ENCODE results near the gene CTXN1.
"Not testable (repeated sequence)": the region's sequence is repeated elsewhere in the genome, so short reads cannot be mapped to it uniquely, and the experiment has no call there.

CTXN1 gene

DNA sequence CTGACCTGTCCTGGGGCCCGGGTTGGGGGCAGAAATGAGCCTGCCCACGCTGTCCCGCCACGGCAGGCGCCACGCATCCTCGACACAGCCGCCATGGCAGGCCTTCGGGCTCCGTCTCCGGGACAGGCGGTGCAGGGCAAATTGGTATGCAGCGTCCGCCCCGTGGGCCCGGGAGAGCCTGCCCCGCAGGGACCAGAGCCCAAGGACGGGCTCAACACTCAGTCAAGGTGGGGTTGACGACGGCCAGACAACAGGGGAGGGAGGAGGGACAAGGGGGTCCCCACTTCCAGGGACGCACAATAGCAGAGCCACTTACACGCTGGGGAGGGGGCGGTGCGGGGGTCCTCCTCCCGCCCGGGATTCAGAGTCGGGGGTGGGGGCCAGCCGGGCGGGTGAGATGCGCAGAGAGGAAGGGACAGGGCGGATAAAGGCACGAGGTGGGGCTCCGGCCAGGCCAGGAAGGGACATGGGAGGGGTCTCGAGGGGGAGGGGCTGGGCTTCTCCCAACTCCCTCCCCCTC lies 1.2 kb downstream of the CTXN1 start:
- no peak for DNase-seq

DNA sequence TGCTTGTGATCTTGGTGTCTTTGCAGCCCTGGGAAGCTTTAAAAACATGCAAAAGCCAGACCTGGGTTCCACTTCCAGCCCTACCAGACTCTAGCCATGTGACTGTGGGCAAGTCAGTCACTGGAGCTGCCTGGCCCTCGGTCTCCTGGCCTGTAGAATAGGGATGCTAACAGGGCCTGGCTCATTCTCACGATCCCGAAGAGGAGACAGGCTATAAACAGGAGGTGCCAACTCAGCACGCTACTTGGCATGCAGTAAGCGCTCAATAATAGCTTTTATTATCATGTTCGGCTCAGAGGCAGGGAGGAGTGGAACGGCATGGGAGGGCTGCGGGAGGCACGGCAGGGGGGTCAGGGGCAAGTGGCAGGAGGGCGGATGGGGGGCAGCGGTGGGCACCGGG lies 1.7 kb downstream of the CTXN1 start:
- no peak for DNase-seq

DNA sequence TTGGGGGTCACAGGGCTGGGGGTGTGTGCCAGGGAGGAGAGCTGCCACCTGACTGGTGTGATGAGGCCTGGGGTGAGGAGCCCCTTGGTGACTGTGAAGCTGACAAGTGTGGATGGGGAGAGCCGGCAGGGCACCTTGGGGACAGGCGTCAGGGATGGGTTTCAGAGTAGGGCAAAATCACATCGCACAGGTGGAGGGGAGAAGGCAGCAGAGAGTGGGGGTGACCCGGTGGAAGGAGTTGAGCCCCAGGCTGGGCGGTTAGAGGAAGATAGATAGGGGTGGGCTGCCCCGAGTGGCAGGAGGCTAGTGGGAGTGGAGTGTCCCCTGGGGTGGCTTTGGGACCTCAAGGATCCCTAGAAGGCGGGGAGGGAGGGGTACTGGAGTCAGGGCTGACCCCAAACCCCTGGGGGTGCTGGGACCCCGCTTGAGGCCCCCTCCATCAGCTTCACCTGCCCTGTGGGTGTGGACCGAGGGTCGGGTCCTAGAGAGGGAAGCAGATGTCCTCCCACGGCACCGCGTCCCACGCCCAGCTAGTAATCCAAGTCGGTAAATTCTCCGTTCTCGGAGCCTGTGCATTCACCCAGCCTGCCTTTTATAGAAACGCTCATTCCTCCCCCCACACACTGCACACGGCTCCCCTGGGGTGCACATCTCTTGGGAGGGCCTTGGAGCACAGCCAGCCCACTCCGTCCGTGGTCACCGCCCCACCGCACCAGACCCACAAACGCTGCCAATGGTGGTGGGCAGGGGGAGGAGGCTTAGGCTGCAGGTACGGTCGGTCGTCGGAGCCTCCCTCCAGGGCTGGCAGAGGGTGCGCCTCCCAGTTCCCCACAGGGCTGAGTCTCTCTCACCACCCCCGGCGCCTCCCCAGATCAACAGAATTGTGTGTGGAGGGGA lies 2.4 kb downstream of the CTXN1 start:
- no peak for DNase-seq

DNA sequence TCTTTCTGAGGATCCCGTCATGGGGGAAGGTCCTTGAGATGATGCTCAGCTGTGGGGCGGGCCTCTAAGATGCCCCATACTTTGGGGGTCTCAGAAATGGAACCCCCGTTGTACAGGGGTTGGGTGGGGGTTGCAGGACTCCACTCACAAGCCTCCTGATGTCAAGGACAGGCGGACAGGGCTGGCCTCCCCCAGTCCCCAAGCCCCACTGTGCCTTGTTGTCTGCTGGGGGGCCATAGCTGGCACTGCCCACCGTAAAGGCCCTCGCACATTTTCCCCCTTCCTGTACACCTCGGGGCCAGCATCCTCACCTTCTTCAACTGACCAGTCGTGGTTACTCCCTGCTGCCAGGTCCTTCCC lies 3.1 kb downstream of the CTXN1 start:
- DNase-seq, result no peak

DNA sequence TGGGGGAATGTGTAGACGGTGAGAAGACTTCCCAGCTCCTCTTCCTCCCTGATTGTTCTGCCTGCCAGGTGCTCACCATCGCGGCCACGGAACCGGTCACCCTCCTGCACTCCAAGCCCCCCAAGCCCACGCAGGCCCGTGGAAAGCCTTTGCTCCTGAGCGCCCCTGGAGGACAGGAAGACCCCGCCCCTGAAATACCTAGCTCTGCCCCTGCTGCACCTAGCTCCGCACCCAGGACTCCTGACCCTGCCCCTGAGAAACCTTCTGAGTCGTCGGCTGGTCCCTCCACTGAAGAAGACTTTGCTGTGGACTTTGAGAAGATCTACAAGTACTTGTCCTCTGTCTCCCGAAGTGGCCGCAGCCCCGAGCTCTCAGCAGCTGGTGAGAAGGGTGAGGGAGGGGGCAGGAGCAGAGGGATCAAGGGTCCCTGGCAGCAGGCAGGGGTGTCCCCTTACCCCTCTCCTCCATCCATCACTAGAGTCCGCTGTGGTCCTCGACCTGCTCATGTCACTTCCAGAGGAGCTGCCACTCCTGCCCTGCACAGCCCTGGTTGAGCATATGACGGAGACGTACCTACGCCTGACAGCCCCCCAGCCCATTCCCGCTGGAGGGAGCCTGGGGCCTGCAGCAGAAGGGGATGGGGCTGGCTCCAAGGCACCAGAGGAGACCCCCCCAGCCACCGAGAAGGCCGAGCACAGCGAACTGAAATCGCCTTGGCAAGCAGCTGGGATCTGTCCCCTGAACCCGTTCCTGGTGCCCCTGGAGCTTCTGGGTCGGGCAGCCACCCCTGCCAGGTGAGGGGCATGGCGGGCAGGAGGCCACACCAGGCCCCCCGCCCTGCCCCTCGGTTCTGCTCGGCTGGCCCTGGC lies 3.7 kb downstream of the CTXN1 start:
- DNase-seq, result no peak

DNA sequence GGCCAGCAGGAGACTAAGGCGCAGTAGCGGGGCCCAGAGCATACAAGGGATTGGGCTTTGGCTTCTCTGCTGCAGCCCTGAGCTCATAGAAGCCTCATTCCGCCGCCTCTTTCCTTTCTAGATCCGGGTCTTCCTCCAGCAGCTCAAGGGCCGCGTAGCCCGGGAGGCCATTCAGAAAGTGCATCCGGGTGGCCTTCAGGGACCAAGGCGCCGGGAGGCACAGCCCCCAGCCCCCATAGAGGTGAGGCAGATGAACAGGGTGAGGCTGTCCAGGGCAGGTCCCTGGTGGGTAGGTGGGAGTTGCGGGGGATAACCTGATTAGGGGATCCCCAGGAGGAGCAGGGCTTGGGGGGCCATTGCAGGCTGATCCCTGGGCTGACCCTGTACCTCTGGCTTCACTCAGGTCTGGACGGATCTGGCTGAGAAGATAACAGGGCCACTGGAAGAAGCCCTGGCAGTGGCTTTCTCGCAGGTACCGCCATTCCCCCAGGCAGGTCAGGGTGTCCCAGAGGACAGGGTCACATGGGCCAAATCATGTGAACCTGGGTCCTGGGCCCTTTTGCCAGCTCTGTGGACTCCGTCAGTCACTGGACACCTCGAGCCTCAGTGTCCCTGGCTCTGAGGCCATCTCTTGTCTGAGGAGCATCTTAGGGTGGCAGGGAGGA lies 4.5 kb downstream of the CTXN1 start:
- no peak for DNase-seq

DNA sequence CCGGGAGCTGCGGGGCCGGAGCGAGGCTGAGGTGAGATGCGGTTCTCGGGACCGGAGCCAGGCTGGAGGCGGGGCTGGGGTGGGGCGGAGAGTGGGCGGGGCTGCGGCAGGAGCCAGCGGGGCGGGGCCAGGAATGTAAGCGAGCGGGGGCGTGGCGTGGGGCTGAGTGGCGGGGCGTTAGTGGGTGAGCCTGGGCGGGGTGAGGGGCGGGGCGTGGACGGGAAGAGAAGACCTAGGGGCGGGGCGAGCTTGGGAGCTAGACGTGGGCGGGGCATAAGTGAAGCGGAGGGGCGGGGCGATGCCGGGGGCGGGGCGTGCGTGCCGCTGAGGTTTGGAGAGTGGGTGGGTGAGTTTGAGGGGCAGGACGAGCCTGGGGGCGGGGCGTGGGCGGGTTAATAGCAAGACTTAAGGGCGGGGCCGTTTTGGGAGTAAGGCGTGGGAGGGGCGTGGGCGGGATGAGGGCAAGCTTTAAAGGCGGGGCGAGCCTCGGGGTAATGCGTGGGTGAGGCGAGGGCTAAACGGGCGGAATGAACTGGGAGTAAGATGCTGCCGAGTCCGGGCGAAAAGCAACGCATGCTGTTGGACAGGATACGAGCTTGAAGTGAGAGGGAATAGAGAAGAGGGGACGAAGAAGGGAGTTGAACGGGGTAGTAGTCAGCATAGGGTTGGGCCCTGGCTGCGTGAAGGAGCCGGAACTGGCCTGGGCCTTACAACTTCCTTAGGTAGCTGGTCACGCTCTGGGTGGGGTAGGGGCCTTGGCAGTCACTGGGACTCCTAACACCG lies 5.2 kb downstream of the CTXN1 start:
- DNase-seq, result peak; percentile 91

DNA sequence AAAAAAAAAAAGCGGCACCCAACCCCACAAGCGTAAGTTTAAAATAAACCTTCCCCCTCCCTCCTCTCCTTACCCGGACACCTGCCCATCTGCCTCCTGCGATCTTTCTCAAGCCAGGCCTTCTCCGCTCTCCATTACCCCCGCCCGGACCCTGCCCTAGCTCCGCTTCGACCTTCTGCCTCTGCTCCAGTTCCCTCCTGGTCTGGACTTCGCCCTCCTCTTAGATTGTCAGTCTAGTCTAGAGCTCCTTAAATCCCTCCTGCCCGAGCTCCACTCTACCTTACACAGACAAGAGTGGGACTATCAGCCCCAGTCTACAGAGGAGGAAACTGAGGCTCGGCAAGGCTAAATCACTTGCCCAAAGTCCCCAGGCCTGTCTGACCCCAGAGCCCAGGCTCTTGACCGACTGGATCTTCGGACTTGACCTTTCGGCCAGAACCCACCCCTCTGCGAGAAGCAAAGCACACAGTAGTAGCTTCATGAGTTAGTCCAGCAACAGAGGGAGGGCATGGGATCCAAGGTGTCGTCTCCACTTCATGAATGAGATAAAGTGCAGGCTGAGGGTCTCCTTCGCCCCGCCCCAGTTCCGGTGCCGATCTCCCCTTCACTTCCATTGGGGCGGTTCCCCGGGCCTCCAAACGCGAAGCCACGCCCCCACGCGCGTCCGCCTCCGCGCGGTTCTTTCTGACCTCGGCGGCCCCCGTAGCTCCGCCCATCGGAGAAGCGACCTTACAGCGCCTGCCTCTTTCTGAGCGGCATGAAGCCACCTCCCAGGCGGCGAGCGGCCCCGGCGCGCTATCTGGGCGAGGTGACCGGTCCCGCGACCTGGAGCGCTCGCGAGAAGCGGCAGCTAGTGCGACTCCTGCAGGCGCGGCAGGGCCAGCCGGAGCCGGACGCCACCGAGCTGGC lies 6.1 kb downstream of the CTXN1 start, which contains the start of gene SNAPC2:
SNAPC2 (plus strand) TSS at position 729 of the 909 bp plus-strand sequence; CDS start at position 758, 29 bp downstream.
- DNase-seq, result peak; percentile 89

DNA sequence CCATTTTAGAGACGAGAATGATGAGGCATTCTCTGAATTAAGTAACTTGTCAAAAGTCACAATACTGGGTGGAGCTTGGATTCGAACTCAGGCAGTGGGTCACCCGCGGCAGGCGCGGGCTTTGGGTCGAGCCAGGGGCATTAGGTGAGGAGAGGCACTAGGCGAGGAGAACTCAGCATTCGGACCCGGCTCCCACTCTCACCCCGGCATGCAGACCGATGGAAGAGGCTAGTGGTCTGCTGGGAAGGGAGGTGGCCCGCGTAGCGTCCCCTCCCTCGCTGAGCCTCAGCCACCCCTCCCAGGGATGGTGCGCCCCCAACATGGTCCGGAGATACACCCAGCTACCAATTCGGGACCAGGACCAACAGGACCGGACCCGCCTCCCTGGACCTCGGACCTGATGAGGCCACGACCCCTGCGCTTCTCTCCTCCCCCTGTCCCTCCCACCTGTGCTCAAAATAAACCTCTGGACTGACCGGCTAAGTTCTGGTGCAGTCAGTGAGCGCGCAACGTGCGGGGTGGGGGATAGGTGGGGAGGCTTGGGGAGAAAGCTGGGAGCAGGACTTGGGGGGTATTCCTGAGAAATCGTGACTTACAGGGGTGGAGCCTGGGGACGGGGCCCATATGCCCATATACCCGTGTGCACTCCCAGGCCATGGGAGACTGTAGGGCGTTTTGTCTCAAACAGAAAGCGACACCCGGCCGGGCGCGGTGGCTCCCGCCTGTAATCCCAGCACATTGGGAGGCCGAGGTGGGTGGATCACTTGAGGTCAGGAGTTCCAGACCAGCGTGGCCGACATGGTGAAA lies 7.1 kb downstream of the CTXN1 start:
- no peak for DNase-seq

DNA sequence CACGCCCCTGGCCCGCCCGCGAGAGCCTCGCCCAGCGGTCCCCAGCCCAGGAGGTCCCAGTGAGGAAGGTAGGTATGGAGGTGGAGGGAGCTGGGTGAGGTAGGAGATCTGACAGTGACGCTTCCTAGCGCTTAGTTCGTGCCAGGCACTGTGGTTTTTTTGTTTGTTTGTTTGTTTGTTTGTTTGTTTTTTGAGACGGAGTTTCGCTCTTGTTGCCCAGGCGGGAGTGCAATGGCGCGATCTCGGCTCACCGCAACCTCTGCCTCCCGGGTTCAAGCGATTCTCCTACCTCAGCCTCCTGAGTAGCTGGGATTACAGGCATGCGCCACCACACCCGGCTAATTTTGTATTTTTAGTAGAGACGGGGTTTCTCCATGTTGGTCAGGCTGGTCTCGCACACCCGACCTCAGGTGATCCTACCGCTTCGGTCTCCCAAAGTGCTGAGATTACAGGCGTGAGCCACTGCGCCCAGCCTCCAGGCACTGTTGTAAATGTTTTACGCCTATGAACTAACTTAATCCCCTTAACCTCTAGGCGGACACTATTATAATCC lies 7.8 kb downstream of the CTXN1 start:
- DNase-seq, result not testable (repeated sequence)

DNA sequence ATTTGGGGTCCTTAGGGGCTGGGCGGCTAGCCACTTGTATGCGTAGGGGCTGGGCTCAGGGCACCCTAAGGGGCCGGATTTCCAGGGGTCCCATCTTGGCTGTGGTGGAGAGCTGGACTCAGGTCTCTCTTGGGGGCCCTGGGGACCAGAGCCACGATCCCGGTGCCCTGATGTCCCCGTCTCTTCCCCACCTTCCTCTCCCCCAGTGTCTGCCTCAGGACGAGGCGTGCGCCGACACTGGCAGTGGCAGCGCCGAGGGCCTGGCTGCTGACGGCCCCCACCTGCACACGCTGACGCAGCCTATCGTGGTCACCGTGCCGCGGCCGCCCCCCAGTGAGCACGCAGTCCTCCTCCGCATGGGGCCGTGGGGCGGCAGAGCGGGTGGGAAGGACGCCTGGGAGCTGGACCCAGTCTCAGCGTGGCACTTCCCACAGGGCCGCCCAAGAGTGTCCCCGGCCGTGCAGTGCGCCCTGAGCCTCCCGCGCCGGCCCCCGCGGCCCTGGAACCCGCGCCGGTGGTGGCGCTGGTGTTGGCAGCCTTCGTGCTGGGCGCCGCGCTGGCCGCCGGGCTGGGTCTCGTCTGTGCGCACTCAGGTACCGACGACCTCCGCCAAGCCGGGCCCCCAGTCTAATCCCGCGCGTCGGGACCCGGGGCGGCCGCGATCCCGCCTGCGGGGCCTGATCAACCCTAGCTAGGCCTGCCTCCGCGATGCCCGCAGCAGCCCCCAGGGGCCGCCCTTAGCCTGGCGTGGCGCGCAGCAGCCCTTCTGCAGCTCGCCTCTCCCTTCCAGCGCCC lies 8.5 kb downstream of the CTXN1 start:
- no peak for DNase-seq

DNA sequence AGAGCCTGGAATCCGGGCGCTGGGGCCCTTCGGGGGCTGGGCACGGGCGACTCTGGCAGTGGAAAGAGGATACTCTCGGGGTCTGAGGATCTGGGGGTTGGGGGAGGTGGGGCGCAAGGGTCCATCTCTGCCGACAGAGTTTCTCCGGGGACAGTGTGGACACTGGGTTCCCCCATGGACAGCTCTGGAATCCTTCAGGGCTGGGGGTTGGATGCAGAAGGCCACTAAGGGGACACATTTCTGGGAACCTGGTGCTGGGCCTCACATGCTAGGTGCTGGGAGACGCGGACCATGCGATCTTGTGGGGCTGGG lies 9.0 kb downstream of the CTXN1 start:
- DNase-seq, result no peak

DNA sequence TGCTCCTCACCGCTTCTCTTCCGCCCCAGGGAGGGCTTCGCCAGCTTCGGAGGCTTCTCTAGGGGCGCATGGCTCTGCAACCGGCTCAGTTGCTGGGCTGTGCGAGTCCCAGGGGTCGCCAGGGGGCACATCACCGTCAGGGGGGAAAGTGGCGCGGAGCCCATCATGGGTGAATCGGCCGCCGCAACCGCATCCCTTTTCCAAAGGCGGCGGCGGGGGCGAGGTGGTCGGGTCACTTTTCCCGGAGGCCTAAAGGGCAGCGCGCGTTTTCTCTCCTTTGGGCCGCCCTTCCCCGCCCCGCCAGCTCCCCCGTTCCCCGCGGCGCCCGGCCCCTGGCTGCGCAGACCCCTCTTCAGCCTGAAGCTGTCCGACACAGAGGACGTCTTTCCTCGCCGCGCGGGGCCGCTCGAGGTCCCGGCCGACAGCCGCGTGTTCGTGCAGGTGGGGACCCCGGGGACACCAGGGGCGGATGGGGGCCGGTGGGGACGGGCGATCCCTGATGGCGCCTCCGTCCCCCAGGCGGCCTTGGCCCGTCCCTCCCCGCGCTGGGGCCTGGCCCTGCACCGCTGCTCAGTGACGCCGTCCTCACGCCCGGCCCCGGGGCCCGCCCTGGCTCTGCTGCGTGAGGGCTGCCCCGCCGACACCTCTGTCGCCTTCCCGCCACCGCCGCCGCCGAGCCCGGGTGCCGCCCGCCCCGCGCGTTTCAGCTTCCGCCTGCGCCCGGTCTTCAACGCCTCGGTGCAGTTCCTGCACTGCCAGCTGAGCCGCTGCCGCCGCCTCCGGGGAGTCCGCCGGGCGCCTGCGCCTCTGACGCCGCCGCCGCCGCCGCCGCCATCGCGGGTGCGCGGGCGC lies 9.6 kb downstream of the CTXN1 start:
- DNase-seq, result no peak

DNA sequence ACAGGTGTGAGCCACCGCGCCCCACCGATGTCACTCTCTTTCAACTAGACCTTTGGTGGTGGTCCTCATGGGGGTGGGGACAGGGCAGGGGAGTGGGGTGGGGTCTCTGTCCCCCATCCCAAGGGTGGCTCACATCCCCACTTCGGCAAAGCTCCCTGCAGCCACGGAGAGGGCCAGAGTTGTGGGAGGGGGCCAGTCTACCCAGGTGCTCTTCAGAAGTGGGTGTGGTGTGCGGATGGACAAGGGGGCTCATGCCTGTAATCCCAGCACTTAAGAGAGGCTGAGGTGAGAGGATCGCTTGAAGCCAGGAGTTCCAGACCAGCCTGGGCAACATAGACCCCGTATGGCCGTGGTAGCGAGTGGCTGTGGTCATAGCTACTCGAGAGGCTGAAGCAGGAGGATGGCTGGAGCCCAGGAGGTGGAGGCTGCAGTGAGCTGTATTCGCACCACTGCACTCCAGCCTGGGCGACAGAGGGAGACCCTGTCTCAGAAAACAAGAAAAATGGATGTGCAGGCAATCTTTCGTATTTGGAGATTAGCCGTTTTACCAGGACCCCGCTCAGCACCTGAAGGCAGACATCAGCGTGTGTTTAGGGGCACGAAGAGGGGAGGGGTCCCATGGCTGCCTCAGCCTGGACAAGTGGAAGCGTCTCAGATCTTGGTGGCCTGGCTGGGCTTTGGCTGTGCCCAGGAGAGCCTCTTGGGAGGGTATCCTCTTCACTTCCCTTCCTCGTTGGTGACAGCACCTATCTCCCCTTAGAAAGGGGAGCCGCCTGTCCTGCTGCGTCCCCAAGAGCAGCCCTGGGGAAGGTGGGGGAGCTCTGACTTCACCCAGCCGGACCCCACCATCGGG lies 10.5 kb downstream of the CTXN1 start:
- no peak for DNase-seq

DNA sequence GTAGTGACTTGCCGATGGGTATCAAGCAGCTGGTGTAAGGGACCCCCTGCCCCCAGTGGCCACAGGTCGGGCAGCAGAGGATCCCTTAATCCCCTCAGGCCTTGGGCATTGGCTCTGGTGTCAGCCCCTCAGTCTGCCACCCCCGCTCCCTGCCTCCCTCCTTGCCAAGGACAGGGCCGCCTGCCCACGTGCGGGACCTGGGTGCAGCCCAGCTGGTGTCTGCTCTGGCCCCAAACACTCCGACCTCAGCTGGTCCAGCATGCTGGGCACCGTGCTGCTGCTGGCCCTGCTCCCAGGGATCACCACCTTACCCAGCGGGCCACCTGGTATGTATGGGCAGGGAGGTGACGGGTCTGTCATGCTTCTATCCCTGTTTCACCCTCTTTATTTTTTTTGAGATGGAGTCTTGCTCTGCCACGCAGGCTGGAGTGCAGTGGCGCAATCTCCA lies 11.3 kb downstream of the CTXN1 start, which contains the start of gene TGFBR3L:
TGFBR3L (plus strand) TSS at position 233 of the 448 bp plus-strand sequence.
- DNase-seq, result no peak

DNA sequence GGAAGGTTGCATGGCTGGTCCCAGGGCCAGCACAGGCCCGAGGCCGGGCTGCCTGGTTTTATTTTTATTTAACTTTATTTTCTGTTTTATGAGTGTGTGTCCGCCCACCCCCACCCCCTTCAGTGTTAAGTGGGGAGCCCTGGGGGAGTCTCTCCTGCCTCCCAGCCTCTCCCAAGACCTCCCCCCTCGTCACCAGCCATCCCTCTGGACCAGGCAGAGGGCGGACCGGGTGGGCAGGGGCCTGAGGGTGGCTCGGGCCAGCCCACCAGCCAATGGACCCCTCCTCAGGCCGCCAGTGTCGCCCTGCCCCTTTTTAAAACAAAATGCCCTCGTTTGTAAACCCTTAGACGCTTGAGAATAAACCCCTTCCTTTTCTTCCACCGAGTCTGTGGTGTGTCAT lies 11.8 kb downstream of the CTXN1 start:
- no peak for DNase-seq

DNA sequence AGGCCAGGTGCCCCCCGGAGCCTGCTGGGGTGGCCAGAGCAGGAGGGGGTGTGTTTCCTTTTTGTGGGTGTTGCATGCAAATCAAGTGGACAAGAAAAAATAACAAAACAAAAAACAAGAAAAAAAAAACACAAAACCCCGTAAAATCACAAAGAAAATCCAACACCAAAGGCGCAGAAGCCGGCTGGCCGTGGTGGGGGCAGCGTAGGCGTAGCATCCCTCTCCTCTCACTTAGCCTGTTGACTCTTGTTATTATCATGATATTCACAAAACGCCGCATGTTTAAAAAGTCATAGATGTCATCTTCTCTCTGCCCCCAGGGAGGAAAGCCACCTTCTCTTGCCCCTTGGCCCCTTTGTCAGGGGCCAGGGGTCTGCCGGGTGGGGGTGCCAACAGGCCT lies 12.3 kb downstream of the CTXN1 start:
- DNase-seq, result no peak
